Kidney (tissue), 14 donors: ENCODE results near the gene PTPRG. TPM values are rescaled to one million over a fixed set of nuclear protein-coding genes. Genes with fewer than 3 reads are reported as not detected.

Experiments used
- DNase-seq, 5 donors: peaks; one replicate each; pipeline ENCODE4 v3.0.0-alpha.2; 2013 to 2020
- FAIRE-seq: peaks from 2 replicates; lab custom pipeline; 2012; peaks lifted over from hg19 to GRCh38; lab: Jason Lieb, UNC
- H3K27ac ChIP-seq, 2 donors: one replicate each; pipeline ENCODE4 v1.7.0; 2013; ENCODE audit warnings: low read depth in 2 of 2, low read length in 2 of 2, inconsistent platforms in 1 of 2
- H3K27me3 ChIP-seq: one replicate; pipeline ENCODE4 v1.7.1; 2013; ENCODE audit warnings: low read length, inconsistent platforms; ENCODE audit not compliant: control insufficient read depth, insufficient read depth
- H3K36me3 ChIP-seq, 3 donors: one replicate each; pipeline versions ENCODE4 v1.7.0 to v1.7.1; 2013; ENCODE audit warnings: low read length in 3 of 3, control low read depth in 1 of 3, inconsistent platforms in 1 of 3; ENCODE audit not compliant: insufficient read depth in 3 of 3, control insufficient read depth in 2 of 3
- H3K4me1 ChIP-seq, 3 donors: one replicate each; pipeline versions ENCODE4 v1.7.0 to v1.7.1; 2013; ENCODE audit warnings: low read length in 3 of 3, inconsistent platforms in 1 of 3, low read depth in 1 of 3; ENCODE audit not compliant: control insufficient read depth in 2 of 3, insufficient read depth in 2 of 3
- H3K4me3 ChIP-seq, 3 donors: one replicate each; pipeline versions ENCODE4 v1.7.0 to v1.8.1; 2013; ENCODE audit warnings: low read length in 3 of 3, control low read depth in 1 of 3, inconsistent platforms in 1 of 3
- H3K9ac ChIP-seq, 3 donors: one replicate each; pipeline versions ENCODE4 v1.7.0 to v1.7.1; 2013; ENCODE audit warnings: low read length in 3 of 3, control low read depth in 1 of 3, inconsistent platforms in 1 of 3
- H3K9me3 ChIP-seq, 3 donors: one replicate each; pipeline versions ENCODE4 v1.7.0 to v1.7.1; 2013; ENCODE audit warnings: low read length in 3 of 3, control low read depth in 1 of 3, inconsistent platforms in 1 of 3; ENCODE audit not compliant: control insufficient read depth in 2 of 3, insufficient read depth in 1 of 3
- CTCF ChIP-seq: IDR thresholded peaks from 3 replicates; pipeline ENCODE4 v1.5.1; 2012; ENCODE audit warnings: mild to moderate bottlenecking, moderate library complexity, borderline replicate concordance; ENCODE audit not compliant: insufficient read depth; ENCODE audit errors: extremely low read depth
- intact Hi-C: fragments of 100-400 bp; cut with DNase I; formaldehyde crosslinking; loops from one replicate; pipeline ENCODE4 v1.11.1; 2022
- polyA plus RNA-seq: library from polyadenylated mRNA; stranded (reverse); fragments of 350-450 nt; fragmentation: Illumina TruSeq; extraction: RNeasy Lipid Tissue Mini Kit (QIAGEN cat#74804); gene quantifications from one replicate; pipeline ENCODE4 v1.2.3, GENCODE V29; 2014; ENCODE audit warnings: low read depth, low replicate concordance; ENCODE audit not compliant: insufficient read depth
- total RNA-seq: library from RNA; stranded (reverse); fragmentation: NEBNext Ultra II Directional; extraction: Animal tissue kit (Norgen Biotek cat#: 25700); gene quantifications from one replicate; pipeline ENCODE4 v1.2.1, GENCODE V29; 2021
- donor health status: control.
- donor health status: control.
- donor health status: control.
- donor health status: control.
- donor health status: control.
- donor health status: DM: yes; HTN: yes; CAD: no.
- donor health status: Normal renal cell carcinoma (clear cell type).

Gene PTPRG
- total and polyA plus RNA-seq, 2 donors from 2014 or later: 9.2 to 154 TPM

GRCh38 chr3:61803983-61804382 lies 242.6 kb downstream of the PTPRG start:
- no peak for DNase-seq
- Histone ChIP-seq H3K36me3 (no peaks in the 10 kb centered on the region), H3K9me3 (no peaks in the 10 kb centered on the region), H3K4me3 (no peak overlapping the region), H3K27ac (no peak overlapping the region), H3K4me1 (peaks cover 0 to 32% (median 14%) of the 10 kb centered on the region in 3 donors), H3K9ac (no peak overlapping the region), H3K27me3 (no peaks in the 10 kb centered on the region)
- TF ChIP-seq CTCF: no peak
- intact Hi-C loops: no loop called here
- FAIRE-seq: no peak

- intact Hi-C loops: no loop called here
- Histone ChIP-seq H3K9me3 (no peaks in the 10 kb centered on the region), H3K4me1 (peaks cover 0 to 40% (median 19%) of the 10 kb centered on the region in 3 donors), H3K27ac (no peak overlapping the region), H3K4me3 (no peak overlapping the region), H3K9ac (no peak overlapping the region), H3K27me3 (no peaks in the 10 kb centered on the region), H3K36me3 (no peaks in the 10 kb centered on the region)
- no peak for FAIRE-seq
- no peak for TF ChIP-seq CTCF
- DNase-seq: no peak
Observed at GRCh38 chr3:61804782-61805181, 243.4 kb downstream of the PTPRG start.

GRCh38 chr3:61805510-61806080 lies 244.2 kb downstream of the PTPRG start:
- Histone ChIP-seq H3K9me3 (no peaks in the 10 kb centered on the region), H3K4me3 (no peak overlapping the region), H3K36me3 (no peaks in the 10 kb centered on the region), H3K27ac (no peak overlapping the region), H3K4me1 (peaks cover 0 to 49% (median 27%) of the 10 kb centered on the region in 3 donors), H3K9ac (no peak overlapping the region), H3K27me3 (no peaks in the 10 kb centered on the region)
- DNase-seq (no peak), FAIRE-seq (no peak)
- no peak for TF ChIP-seq CTCF
- intact Hi-C loops: no loop called here

GRCh38 chr3:61806810-61807209 lies 245.4 kb downstream of the PTPRG start:
- no peaks in the 10 kb centered on the region for H3K36me3 ChIP-seq
- no peak overlapping the region for H3K9ac ChIP-seq
- FAIRE-seq: no peak
- no peaks in the 10 kb centered on the region for H3K9me3 ChIP-seq
- intact Hi-C loops: no loop called here
- H3K4me3 ChIP-seq: no peak overlapping the region
- H3K27ac ChIP-seq: no peak overlapping the region
- no peak for DNase-seq
- H3K27me3 ChIP-seq: no peaks in the 10 kb centered on the region
- H3K4me1 ChIP-seq: peaks cover 0 to 58% (median 34%) of the 10 kb centered on the region in 3 donors
- no peak for TF ChIP-seq CTCF
